ENCODE measurements around the gene PAQR4.

Gene PAQR4

GRCh38 chr16:2976201-2976600 is 7.1 kb downstream of the PAQR4 start:
- H3K9ac ChIP-seq, result peak overlapping the region; percentile 36
- peaks cover 46% of the 10 kb centered on the region for H3K36me3 ChIP-seq
- peaks cover 93% of the 10 kb centered on the region for H3K4me1 ChIP-seq
- peaks cover 62% of the 10 kb centered on the region for H4K20me1 ChIP-seq
- no peaks in the 10 kb centered on the region for H3K9me3 ChIP-seq
- H3K4me3 ChIP-seq, result no peak overlapping the region
- TF ChIP-seq Cebpa-rat (IDR thresholded peaks at IDR 0.05), result no peak
- no peaks in the 10 kb centered on the region for H3K27me3 ChIP-seq
- peak overlapping the region; percentile 91 for H3K27ac ChIP-seq
- peak overlapping the region; percentile 97 for H3K4me2 ChIP-seq

GRCh38 chr16:2976673-2977072 is 7.5 kb downstream of the PAQR4 start:
- Histone ChIP-seq H3K4me3 (no peak overlapping the region), H3K27me3 (no peaks in the 10 kb centered on the region), H3K27ac (peak overlapping the region; percentile 91), H3K36me3 (peaks cover 43% of the 10 kb centered on the region), H3K4me2 (peak overlapping the region; percentile 97), H3K9me3 (no peaks in the 10 kb centered on the region), H3K4me1 (peaks cover 93% of the 10 kb centered on the region), H3K9ac (peak overlapping the region; percentile 36), H4K20me1 (peaks cover 57% of the 10 kb centered on the region)
- no peak for TF ChIP-seq Cebpa-rat (IDR thresholded peaks at IDR 0.05)

GRCh38 chr16:2977440-2977839 is 8.3 kb downstream of the PAQR4 start:
- Histone ChIP-seq H4K20me1 (peaks cover 50% of the 10 kb centered on the region), H3K9ac (peak overlapping the region; percentile 36; the same call in 1 of the 2 replicates), H3K4me3 (no peak overlapping the region), H3K36me3 (peaks cover 39% of the 10 kb centered on the region), H3K4me2 (peak overlapping the region; percentile 97), H3K9me3 (no peaks in the 10 kb centered on the region), H3K27ac (peak overlapping the region; percentile 91), H3K4me1 (peaks cover 93% of the 10 kb centered on the region), H3K27me3 (no peaks in the 10 kb centered on the region)
- no peak for TF ChIP-seq Cebpa-rat (IDR thresholded peaks at IDR 0.05)

- Histone ChIP-seq H3K4me1 (peaks cover 90% of the 10 kb centered on the region), H3K27me3 (no peaks in the 10 kb centered on the region), H3K36me3 (peaks cover 35% of the 10 kb centered on the region), H3K4me3 (peak overlapping the region; percentile 89), H3K9me3 (no peaks in the 10 kb centered on the region), H4K20me1 (peaks cover 35% of the 10 kb centered on the region), H3K9ac (peak overlapping the region; percentile 88), H3K27ac (peak overlapping the region; percentile 93), H3K4me2 (peak overlapping the region; percentile 97)
- TF ChIP-seq Cebpa-rat (IDR thresholded peaks at IDR 0.05), result no peak
These were observed 10.6 kb downstream of the PAQR4 start for GRCh38 chr16:2979669-2980226.

GRCh38 chr16:2980227-2981176 is 11.4 kb downstream of the PAQR4 start, which contains the start of gene PKMYT1:
Gene PKMYT1 (minus strand): TSS chr16:2980446. CDS start chr16:2979657, 789 bp downstream.
- H3K9ac ChIP-seq, result peak within 1 kb of the TSS; percentile 88
- peaks cover 82% of the 10 kb centered on the region for H3K4me1 ChIP-seq
- peaks cover 28% of the 10 kb centered on the region for H4K20me1 ChIP-seq
- H3K9me3 ChIP-seq, result no peaks in the 10 kb centered on the region
- peaks cover 28% of the 10 kb centered on the region for H3K36me3 ChIP-seq
- peak within 1 kb of the TSS; percentile 89 for H3K4me3 ChIP-seq
- H3K4me2 ChIP-seq, result peak within 1 kb of the TSS; percentile 97
- H3K27ac ChIP-seq, result peak within 1 kb of the TSS; percentile 93
- TF ChIP-seq Cebpa-rat (IDR thresholded peaks at IDR 0.05), result no peak
- no peaks in the 10 kb centered on the region for H3K27me3 ChIP-seq

GRCh38 chr16:2981177-2981898 is 12.2 kb downstream of the PAQR4 start:
- peak overlapping the region; percentile 97 for H3K4me2 ChIP-seq
- H3K27ac ChIP-seq, result peak overlapping the region; percentile 93
- peaks cover 76% of the 10 kb centered on the region for H3K4me1 ChIP-seq
- H4K20me1 ChIP-seq, result peaks cover 20% of the 10 kb centered on the region
- peaks cover 20% of the 10 kb centered on the region for H3K36me3 ChIP-seq
- peak overlapping the region; percentile 89 for H3K4me3 ChIP-seq
- H3K27me3 ChIP-seq, result no peaks in the 10 kb centered on the region
- no peak for TF ChIP-seq Cebpa-rat (IDR thresholded peaks at IDR 0.05)
- H3K9ac ChIP-seq, result peak overlapping the region; percentile 88
- no peaks in the 10 kb centered on the region for H3K9me3 ChIP-seq

- no peak overlapping the region; the same call in 1 of the 2 replicates for H3K9ac ChIP-seq
- H3K27ac ChIP-seq, result no peak overlapping the region
- H3K27me3 ChIP-seq, result no peaks in the 10 kb centered on the region
- H3K36me3 ChIP-seq, result peaks cover 15% of the 10 kb centered on the region
- H3K9me3 ChIP-seq, result no peaks in the 10 kb centered on the region
- peak overlapping the region; percentile 97 for H3K4me2 ChIP-seq
- no peak overlapping the region for H3K4me3 ChIP-seq
- peaks cover 76% of the 10 kb centered on the region for H3K4me1 ChIP-seq
- H4K20me1 ChIP-seq, result peaks cover 15% of the 10 kb centered on the region
- TF ChIP-seq Cebpa-rat (IDR thresholded peaks at IDR 0.05), result no peak
These were observed 12.7 kb downstream of the PAQR4 start for GRCh38 chr16:2981899-2982250.

GRCh38 chr16:2982402-2982801 is 13.3 kb downstream of the PAQR4 start:
- TF ChIP-seq Cebpa-rat (IDR thresholded peaks at IDR 0.05), result no peak
- Histone ChIP-seq H3K36me3 (peaks cover 10% of the 10 kb centered on the region; the same call in 1 of the 2 replicates), H4K20me1 (peaks cover 10% of the 10 kb centered on the region; the same call in 1 of the 2 replicates), H3K4me3 (no peak overlapping the region), H3K4me2 (peak overlapping the region; percentile 97), H3K9me3 (no peaks in the 10 kb centered on the region), H3K27ac (no peak overlapping the region), H3K4me1 (peaks cover 72% of the 10 kb centered on the region), H3K27me3 (no peaks in the 10 kb centered on the region), H3K9ac (no peak overlapping the region)

GRCh38 chr16:2983706-2984136 is 14.6 kb downstream of the PAQR4 start:
- H3K4me3 ChIP-seq, result peak overlapping the region; percentile 53

More at GRCh38 chr16:2983706-2984136, 14.6 kb downstream of the PAQR4 start:
- H3K4me2 ChIP-seq, result peak overlapping the region; percentile 97
- peak overlapping the region; percentile 49; the same call in 1 of the 2 replicates for H3K9ac ChIP-seq
- no peaks in the 10 kb centered on the region for H3K9me3 ChIP-seq
- peak overlapping the region; percentile 44; the same call in 1 of the 2 replicates for H3K27ac ChIP-seq
- no peaks in the 10 kb centered on the region for H3K36me3 ChIP-seq
- no peaks in the 10 kb centered on the region for H3K27me3 ChIP-seq
- peaks cover 59% of the 10 kb centered on the region for H3K4me1 ChIP-seq
- no peak for TF ChIP-seq Cebpa-rat (IDR thresholded peaks at IDR 0.05)
- peaks cover 6% of the 10 kb centered on the region; the same call in 1 of the 2 replicates for H4K20me1 ChIP-seq

All from BLaER1 (cell line).